NCI-H2107 (cell line): ENCODE data around the gene MBP.

Experiments used
- DNase-seq: peaks from one replicate; lab custom pipeline; 2025; lab: John Stamatoyannopoulos, UW

The MBP gene

DNA sequence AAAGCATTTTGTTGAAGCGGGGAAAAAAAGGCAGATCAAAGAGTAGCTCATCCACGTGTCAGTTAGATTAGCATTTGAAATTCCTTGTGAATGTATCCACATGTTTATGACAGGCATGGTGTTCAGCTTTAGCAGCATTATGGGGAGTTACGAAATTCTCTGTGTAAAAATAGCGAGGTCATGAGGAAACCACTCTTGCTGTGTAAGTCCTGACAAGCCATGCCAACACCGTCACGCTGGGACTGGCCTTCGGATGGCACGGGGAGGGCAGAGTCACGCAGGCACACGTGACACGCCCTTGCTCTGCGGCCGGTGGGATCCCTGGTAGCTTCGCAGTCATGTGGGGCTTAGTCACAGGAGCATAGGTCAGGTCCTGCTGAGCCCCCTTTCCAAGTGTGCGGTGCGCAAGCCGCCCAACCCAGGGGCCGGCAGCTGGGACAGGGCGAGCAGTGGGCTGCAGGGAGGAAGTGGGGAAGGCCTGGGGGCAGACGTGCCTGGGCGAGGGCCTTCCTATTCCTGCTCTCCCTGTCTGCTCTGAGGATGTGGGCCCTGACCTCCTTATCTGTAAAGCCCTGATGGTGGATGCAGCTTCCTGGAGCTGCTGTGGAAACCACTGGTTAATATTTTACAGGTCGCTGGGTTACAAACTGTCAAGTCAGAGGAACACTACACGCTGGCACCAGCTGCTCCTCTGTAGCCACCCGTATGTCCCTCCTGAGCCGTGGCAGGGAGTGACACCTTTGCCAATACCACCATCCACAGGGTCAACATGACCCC lies 18.0 kb downstream of the MBP start:
- DNase-seq, result no peak

- DNase-seq, result no peak
These were observed 18.5 kb downstream of the MBP start for GRCh38 chr18:77114152-77114414.

DNA sequence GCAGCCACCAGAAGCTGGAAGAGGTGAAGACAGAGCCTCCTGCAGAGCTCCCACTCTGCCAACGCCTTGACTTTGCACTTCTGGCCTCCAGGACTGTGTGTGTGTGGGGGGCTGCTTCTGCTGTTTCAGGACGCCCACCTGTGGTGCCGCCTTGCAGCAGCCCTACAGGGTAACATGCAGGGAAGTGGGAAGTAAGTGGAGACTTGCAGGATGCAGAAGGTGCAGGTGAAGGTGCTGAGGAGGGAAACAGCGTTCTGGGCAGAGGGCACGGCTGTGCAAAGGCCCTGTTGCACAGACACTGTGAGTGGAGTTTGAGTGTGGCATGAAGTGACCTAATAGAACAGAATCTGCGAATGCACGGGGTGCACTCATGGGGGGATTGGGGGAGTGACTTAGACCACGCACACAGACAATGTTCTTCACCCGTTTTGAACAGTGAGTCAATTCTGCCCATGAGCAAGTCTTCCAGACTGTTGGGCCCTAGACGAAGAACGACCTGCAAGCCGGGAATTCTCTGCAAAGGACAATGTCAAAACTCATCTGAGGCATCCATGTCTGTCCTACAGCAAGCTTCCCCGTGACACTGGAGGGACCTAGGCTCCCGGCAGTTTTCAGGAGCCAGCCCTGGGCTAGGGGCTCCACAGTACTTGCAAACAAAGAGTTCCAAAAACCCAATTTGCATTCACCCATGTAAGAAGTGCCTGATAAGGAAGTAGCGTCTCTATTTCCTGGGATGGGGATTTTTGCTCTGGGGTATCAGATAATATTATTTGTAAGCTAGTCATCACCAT lies 19.0 kb downstream of the MBP start:
- DNase-seq, result no peak

GRCh38 chr18:77112747-77113092 lies 19.9 kb downstream of the MBP start:
- DNase-seq, result no peak

DNA sequence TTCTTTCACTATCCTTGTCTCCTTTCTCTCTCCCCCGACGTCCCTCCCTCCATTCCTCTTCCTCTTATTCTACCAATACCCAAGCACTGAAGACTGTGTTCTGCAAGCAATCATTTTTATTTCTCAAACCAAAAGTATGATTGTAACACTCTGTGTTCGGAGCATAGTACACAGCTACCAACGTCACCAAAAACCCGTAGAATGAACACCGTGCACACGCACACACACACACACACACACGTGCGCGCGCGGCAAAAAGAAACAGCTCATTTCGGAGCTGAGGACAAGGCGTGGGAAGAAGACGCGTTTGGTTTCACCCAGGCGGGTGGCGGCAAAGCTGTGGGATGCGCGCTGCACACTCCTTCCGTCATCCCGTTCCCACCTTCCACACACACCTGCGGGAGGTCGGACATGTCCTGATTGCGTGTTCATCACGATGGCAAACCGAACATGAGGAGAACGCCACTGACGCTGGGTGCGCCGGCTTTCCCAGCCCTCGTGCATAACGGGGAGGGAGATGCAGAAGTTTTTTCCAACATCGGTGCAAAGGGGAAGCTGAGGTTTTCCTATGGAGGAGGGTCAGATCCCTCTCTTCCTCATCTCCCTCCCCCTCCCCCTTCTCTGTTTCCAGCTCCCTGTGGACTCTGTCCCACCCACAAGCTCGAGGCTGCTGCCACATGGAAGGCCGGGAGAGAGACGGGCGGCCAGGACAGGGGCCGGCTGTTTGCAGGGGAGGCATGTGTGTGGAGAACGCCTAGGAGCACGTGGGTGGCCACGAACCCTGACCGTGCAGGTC lies 20.4 kb downstream of the MBP start:
- DNase-seq, result no peak

GRCh38 chr18:77111449-77111848 lies 21.1 kb downstream of the MBP start:
- no peak for DNase-seq

DNA sequence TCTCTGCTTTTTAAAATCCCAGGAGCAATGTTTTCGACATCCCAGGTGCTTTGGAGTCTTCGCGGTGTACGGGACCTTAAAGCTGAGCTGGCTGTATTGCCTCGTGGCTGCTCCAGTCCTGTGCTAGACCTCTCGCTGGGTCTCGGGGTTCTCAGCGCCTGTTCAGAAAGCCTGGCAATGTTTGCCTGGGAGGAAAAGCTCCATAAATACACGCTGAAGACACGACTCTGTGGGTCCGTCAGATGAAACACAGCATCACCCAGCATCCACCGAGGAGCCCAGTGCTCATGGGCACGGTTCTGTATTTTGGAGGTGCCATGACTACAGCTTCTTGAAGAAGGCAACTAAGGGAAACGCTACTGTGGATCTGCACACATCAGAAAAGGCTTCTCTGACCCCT lies 21.6 kb downstream of the MBP start:
- DNase-seq, result no peak

DNA sequence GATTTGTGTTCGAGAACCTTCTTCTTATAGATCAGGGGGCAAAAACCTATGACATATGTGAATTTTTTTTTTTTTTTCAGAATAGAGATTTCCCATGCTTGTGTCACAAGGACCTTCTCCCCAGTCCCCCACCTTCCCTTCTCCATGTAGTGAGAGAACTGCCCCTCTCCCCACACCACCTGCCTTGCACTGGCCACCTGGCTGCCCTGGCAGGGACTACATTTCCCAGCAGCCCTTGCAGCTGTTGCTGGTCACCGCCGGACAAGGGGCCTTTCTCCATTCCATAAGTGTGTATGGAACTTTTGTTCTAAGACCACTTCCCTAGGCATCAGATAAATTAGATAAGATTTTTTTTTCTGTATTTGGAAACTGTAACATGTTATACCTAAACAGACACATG lies 22.2 kb downstream of the MBP start:
- DNase-seq, result no peak

- no peak for DNase-seq
These were observed 22.9 kb downstream of the MBP start for GRCh38 chr18:77109648-77110019.

DNA sequence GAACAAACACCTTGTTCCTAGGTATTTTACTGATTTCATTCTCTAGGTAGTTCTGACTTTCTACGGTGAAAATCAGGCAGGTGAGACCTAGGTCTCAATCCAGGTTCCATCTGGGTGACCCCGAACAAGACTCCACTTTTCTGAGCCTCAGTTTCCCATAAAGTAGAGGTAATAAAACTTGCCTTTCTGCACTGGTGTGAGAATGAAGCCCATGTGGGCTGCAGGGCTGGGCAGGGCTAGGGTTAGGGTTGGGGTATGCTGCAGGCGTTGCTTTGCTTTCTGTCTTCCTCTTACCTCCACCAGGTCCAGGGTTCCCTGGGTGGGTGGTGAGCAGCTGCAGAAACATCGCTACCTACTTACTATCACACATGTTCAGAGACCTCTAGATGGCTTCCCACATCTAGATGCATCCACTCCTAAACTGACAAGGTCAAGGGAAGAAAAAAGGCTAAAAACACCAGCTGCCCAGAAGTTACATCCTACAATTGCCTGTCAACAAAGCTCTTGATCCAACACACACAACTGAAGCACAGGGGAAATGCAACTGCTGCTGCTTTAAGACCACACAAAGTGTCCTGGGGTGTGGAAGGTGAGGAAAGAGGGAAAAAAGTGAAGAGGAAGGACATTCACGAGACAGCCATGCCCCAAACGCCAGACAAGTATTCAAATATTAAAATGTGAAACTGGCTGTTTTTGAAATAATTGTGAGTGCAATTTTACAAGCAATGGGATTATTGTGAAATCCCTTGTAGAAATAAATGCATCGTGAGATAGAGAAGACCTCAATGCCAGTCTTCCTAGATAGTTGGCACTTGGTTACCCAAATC lies 23.5 kb downstream of the MBP start:
- no peak for DNase-seq

- DNase-seq, result no peak
These were observed 24.4 kb downstream of the MBP start for GRCh38 chr18:77108001-77108692.

GRCh38 chr18:77107292-77107691 lies 25.3 kb downstream of the MBP start:
- DNase-seq, result no peak

- no peak for DNase-seq
These were observed 26.3 kb downstream of the MBP start for GRCh38 chr18:77106331-77106730.

- DNase-seq, result no peak
These were observed 26.9 kb downstream of the MBP start for GRCh38 chr18:77105680-77106079.

DNA sequence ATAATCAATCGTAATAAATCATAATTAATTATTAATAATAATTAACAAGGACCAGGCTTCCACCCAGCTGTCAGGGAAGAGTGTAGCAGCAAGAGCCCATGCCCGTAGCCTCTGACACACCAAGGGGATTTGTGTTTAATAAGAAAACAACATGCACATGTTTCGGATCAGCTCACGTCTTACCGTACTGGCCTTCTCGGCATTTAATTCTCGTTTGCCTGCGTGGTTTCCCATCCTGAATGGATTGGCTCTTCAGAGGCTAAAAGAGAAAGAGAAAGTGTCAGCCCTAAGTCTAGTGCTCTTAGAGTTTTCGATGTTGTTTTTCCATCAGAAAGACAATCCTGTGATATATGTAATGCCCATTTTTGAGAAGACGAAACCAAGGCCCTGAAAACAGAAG lies 27.6 kb downstream of the MBP start:
- DNase-seq, result no peak

- DNase-seq, result no peak
These were observed 28.5 kb downstream of the MBP start for GRCh38 chr18:77103991-77104531.

DNA sequence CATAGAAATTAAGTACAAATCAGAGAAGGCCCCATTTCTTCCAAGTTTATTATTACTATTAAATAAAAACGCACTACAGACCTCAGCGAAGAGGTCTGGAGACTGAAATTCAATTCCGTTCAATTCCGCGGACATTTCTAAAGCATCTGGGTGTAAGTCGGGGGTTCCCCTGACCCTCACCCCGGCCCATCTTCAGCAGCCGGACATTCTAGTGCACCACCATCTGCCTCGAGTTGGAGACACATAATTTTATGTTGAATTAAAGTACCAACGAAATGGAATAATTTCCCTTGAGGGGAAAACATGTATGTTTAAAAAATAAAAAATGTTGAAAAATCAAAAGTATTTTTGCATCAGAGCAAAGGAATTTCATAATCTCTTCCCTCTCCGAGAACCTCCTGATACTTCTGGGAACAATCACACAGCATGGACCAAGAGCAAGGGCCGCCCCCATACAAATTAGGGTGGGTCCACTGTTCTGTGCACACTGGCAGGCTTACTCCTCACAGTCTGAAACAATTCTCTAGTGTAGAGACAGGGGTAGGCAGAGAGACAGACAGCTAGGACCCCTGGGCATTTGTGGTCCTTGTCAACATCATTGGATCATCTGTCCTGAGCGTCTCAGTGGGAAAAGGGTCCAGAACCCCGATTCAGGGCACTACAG lies 29.3 kb downstream of the MBP start:
- DNase-seq, result no peak

- DNase-seq, result no peak
These were observed 30.1 kb downstream of the MBP start for GRCh38 chr18:77102259-77103040.

DNA sequence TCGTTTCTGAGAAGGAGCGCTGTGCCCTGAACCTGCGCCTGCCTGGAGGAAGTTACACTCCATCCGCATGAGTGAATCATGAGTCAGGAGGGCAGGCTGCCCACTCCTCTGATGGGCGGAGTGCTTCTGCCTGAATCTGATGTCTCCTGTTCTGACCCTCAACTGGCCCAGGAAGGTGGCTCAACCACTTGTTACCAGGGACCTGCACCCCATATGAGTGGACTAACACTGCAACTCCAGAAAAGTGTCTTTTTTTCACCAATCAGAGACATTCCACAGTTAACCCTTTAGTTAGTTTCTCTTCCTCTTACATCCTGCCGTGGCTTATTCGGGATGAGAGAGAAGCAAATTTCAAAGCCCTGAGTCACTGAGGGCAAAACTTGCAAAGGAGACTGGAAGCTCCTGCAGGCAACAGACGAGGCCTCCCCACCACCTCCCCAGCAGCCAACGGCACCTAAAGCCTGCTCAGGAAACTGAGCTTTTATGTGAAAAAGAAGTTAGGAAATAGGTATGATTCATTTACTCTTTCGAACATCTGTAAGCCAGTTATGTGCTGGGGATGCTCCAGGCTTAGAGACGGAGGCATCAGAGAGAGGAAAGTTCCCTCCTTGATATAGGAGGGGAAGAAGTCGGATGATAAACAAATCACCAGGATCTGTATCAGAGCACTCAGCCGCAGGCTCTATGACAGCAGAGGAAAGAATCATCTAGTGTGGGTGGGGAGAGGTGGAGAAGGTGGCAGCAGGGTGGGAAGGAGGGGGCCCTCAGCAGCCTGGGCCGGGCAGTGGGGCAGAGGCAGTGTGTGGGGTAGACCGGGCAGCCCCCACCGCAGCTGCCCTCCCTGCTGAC lies 30.9 kb downstream of the MBP start:
- no peak for DNase-seq
